ENCODE results near the gene GCLC.
A peak's percentile ranks its signal among the peaks of the same experiment; 100 is the strongest.
"Not testable (repeated sequence)": the region's sequence is repeated elsewhere in the genome, so short reads cannot be mapped to it uniquely, and the experiment has no call there.

Gene GCLC

DNA sequence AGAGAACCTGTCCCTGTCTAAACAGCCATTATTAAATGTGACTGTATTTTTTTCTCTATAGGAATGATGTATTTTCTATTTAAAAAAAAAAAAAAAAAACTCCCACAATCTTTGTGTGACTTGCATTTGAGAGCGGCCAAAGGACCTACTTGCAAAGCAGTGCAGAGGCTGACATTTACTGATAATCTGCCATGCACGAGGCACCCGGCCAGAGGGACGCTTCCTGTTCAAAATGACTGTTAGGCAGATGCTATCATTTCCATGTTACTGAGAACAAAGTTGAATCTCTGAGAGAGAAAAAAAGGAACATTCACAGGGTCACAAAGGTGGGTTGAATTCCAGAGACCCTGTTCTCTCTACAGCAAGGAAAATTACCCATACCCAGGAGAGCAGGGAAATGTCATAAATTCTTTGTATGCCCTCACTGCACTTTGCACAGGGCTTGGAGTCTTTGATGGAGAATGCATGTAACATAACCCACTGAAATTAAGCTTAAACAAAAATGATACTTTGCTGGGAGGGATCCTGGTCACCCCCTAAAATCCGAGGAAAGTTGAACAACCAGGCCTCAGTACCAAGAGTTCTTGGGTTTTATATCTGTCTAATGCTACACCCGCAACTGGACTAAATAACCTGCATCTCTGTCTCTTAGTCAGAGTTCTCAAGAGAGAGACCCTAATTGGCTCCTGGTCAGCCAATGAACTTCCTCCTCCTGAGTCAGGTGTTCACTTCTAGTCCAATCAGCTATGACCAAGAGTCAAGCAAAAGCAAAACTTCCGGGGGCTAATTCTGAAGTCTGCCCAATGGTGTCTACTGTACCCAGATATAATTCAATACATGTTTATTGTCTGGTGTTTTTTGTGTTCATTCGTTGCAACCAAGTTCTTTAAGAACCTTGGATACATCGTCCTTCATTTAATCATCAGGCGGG is 61.2 kb downstream of the GCLC start:
- H3K4me1 Mint-ChIP-seq: peaks cover 44% of the 10 kb centered on the region

DNA sequence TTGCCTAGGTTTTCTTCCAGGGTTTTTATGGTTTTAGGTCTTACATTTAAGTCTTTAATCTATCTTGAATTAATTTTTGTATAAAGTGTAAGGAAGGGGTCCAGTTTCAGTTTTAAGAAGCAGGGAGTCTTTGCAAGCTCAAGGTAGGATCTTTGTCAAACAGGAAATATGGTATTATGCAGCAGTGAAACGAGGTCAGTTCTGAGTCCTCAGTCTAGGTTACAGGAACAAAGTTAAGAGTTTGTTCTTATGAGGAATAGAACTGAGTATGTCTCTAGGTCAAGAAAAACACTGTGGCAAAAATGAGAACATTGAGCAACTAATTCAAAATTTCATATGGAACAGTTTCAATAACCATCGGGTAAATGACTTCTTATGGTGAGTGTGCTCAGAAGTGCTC is 63.6 kb downstream of the GCLC start:
- H3K27ac Mint-ChIP-seq: peak overlapping the region; percentile 59
- H3K4me1 Mint-ChIP-seq: peaks cover 40% of the 10 kb centered on the region
- H3K27me3 Mint-ChIP-seq: no peaks in the 10 kb centered on the region
- H3K36me3 Mint-ChIP-seq: peaks cover 1% of the 10 kb centered on the region
- peak overlapping the region; percentile 49 for H3K4me3 Mint-ChIP-seq
- ATAC-seq (ENCODE audit: low read depth) (peak; percentile 28), DNase-seq (ENCODE audit: low spot score in 2 of 2) (no peak)
- H3K9me3 Mint-ChIP-seq: peaks cover 1% of the 10 kb centered on the region

More for the DNA sequence above, 61.2 kb downstream of the GCLC start:
- Mint-ChIP-seq H3K9me3 (peaks cover 1% of the 10 kb centered on the region), H3K27ac (peak overlapping the region; percentile 84), H3K36me3 (no peaks in the 10 kb centered on the region), H3K27me3 (peaks cover 4% of the 10 kb centered on the region), H3K4me3 (peak overlapping the region; percentile 17)
- ATAC-seq (ENCODE audit: low read depth) (peak; percentile 33), DNase-seq (ENCODE audit: low spot score in 2 of 2) (no peak)

DNA sequence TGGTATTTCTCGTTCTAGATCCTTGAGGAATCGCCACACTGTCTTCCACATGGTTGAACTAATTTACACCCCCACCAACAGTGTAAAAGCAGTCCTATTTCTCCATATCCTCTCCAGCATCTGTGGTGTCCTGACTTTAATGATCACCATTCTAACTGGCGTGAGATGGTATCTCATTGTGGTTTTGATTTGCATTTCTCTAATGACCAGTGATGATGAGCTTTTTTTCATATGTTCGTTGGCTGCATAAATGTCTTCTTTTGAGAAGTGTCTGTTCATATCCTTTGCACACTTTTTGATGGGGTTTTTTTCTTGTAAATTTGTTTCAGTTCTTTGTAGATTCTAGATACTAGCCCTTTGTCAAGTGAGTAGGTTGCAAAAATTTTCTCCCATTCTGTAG is 64.1 kb downstream of the GCLC start:
- H3K27me3 Mint-ChIP-seq; H3K9me3 Mint-ChIP-seq; H3K36me3 Mint-ChIP-seq; ATAC-seq (ENCODE audit: low read depth); DNase-seq (ENCODE audit: low spot score in 2 of 2): not testable (repeated sequence)
- Mint-ChIP-seq H3K4me1 (peaks cover 40% of the 10 kb centered on the region), H3K4me3 (peak overlapping the region; percentile 49), H3K27ac (peak overlapping the region; percentile 59)

DNA sequence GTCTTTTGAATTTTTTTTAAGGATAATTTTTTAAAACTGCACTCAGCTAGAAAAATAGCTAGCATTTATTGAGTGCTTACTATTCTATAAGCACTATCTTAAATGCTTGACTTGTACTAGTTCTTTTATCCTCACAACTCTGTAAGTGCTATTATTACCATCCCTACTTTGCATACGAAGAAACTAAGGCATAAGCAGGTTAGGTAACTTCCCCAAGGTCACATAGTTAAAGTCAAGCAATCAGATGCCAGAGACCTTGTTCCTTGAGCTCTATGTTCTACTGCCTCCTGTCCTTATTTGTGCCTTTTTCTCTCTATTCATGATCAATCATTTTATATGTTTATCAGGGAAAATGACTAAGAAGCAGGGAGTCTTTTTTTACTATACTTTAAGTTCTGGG is 65.0 kb downstream of the GCLC start:
- Mint-ChIP-seq H3K4me3 (no peak overlapping the region), H3K36me3 (peaks cover 1% of the 10 kb centered on the region), H3K27ac (peak overlapping the region; percentile 59), H3K27me3 (no peaks in the 10 kb centered on the region), H3K4me1 (peaks cover 40% of the 10 kb centered on the region), H3K9me3 (peaks cover 1% of the 10 kb centered on the region)
- DNase-seq (ENCODE audit: low spot score in 2 of 2) (no peak), ATAC-seq (ENCODE audit: low read depth) (peak; percentile 70)

DNA sequence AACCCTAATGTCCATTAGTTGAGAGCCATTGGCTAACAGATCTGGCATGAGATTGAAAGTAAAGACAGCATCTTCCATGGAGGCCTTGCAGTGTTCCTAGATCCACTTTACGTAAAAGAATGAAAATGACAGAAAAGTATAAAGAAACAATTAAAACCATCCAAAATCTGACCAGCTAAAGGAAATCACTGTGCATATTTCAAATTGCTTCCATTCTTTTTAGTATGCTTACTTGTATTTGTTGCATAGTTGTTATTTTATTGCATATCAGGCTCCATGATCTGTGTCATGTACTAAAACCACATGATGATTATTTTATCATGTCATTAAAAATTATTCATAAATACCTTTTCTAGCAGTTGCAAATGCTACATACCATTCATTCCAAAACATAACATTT is 67.9 kb downstream of the GCLC start:
- Mint-ChIP-seq H3K27ac (no peak overlapping the region), H3K4me1 (peaks cover 22% of the 10 kb centered on the region), H3K9me3 (peaks cover 1% of the 10 kb centered on the region), H3K36me3 (peaks cover 1% of the 10 kb centered on the region), H3K27me3 (no peaks in the 10 kb centered on the region), H3K4me3 (no peak overlapping the region)
- DNase-seq (ENCODE audit: low spot score in 2 of 2): no peak
- ATAC-seq (ENCODE audit: low read depth): no peak

GRCh38 chr6:53474010-53474409 is 70.9 kb downstream of the GCLC start:
- H3K9me3 Mint-ChIP-seq: no peaks in the 10 kb centered on the region
- no peaks in the 10 kb centered on the region for H3K27me3 Mint-ChIP-seq

GRCh38 chr6:53469163-53469562 is 75.7 kb downstream of the GCLC start:
- Mint-ChIP-seq H3K9me3 (peaks cover 7% of the 10 kb centered on the region), H3K4me1 (peaks cover 23% of the 10 kb centered on the region), H3K4me3 (no peak overlapping the region), H3K36me3 (peaks cover 9% of the 10 kb centered on the region), H3K27me3 (no peaks in the 10 kb centered on the region), H3K27ac (no peak overlapping the region)
- ATAC-seq (ENCODE audit: low read depth) (no peak), DNase-seq (ENCODE audit: low spot score in 2 of 2) (no peak)

More at GRCh38 chr6:53474010-53474409, 70.9 kb downstream of the GCLC start:
- H3K4me1 Mint-ChIP-seq: peaks cover 3% of the 10 kb centered on the region
- ATAC-seq (ENCODE audit: low read depth): no peak
- no peak overlapping the region for H3K4me3 Mint-ChIP-seq
- peaks cover 1% of the 10 kb centered on the region for H3K36me3 Mint-ChIP-seq
- no peak for DNase-seq (ENCODE audit: low spot score in 2 of 2)
- H3K27ac Mint-ChIP-seq: no peak overlapping the region

DNA sequence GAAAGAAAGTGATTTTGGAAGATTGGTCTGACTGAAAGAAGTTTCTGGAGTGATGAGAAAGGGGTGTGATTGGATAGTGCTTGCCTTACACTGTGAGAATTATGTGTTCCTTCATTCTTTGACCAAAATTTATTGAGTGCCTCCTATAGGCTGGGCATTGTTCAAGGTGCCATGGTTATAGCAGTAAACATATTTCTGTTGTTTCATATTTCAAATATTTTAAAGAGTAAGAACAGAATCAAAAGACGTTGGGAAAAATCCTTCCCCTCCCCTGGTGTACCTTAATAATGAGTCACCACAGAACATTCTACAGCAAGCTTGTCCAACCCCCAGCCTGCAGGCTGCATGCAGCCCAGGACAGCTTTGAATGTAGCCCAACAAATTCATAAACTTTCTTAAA is 78.6 kb downstream of the GCLC start:
- Mint-ChIP-seq H3K36me3 (peaks cover 9% of the 10 kb centered on the region), H3K27ac (peak overlapping the region; percentile 98), H3K27me3 (no peaks in the 10 kb centered on the region), H3K9me3 (peaks cover 7% of the 10 kb centered on the region), H3K4me3 (no peak overlapping the region), H3K4me1 (peaks cover 36% of the 10 kb centered on the region)
- ATAC-seq (ENCODE audit: low read depth): no peak
- no peak for DNase-seq (ENCODE audit: low spot score in 2 of 2)

DNA sequence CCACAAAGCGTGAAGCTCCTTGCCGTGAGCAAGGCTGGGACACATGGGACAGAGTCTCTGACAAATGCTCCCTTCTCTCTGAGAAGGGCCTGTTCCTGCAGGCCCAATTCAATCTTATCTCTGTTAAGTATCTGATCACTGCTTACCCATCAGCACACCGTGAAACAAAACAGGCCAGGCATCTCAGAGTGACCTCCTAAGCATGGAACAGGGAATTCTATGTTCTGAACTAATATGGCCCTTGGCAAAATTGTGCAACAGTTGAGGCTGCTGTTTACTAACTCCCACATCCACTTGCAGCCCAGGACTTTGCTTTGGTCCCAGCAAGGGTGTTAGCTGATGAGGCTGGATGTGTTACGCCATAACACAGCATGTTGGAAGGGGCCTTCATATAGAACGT is 79.2 kb downstream of the GCLC start:
- peak overlapping the region; percentile 98 for H3K27ac Mint-ChIP-seq
- peaks cover 9% of the 10 kb centered on the region for H3K36me3 Mint-ChIP-seq
- no peaks in the 10 kb centered on the region for H3K27me3 Mint-ChIP-seq
- H3K9me3 Mint-ChIP-seq: peaks cover 7% of the 10 kb centered on the region
- H3K4me3 Mint-ChIP-seq: no peak overlapping the region
- ATAC-seq (ENCODE audit: low read depth): no peak
- no peak for DNase-seq (ENCODE audit: low spot score in 2 of 2)
- peaks cover 36% of the 10 kb centered on the region for H3K4me1 Mint-ChIP-seq

DNA sequence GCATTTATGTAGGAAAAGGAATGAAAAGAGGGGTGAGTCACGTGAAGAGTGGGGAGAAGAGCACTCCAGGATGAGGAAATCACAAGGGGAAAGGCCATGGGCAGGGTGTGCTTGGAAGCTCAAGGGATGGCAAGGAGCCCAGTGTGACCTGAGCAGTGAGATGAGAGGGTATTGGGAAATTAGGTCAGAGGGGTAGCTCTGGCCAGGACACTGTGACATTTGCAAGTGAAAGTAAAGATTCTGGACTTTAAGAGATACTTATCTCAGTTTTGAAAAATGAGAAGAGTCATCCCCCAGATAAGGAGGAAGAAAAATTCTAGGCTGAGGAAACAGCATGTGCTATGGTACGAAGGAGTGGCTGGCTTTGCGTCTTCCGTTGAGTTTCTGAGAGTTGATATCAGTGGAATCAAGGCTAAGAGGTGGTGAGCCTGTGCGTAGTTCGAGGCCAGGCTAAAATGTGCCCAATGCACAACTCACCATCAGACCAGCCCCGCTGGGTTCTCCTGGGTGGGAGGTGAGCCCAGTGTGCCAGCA is 79.9 kb downstream of the GCLC start:
- H3K9me3 Mint-ChIP-seq: peaks cover 7% of the 10 kb centered on the region
- peaks cover 9% of the 10 kb centered on the region for H3K36me3 Mint-ChIP-seq
- no peak overlapping the region for H3K4me3 Mint-ChIP-seq
- peak overlapping the region; percentile 98 for H3K27ac Mint-ChIP-seq
- DNase-seq (ENCODE audit: low spot score in 2 of 2) (no peak), ATAC-seq (ENCODE audit: low read depth) (no peak)
- peaks cover 35% of the 10 kb centered on the region for H3K4me1 Mint-ChIP-seq
- no peaks in the 10 kb centered on the region for H3K27me3 Mint-ChIP-seq

DNA sequence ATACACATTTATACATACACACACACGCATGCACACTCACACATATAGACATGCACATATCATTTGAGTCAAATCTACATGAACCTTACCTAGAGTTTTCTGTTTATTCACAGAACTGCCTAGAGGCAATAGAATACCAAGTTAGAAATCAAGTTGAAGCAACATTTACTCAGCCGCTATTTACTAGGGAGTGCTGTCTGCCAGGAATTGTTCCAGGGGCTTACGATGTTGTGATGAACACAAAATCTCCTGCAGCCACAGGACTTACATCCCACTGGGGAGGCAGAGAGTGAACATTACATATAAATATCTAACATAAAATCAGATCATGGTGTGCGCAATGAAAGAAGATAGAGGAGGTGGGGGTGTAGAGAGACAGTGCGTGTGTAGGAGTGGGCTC is 80.4 kb downstream of the GCLC start:
- Mint-ChIP-seq H3K4me1 (peaks cover 35% of the 10 kb centered on the region), H3K4me3 (no peak overlapping the region), H3K9me3 (peaks cover 7% of the 10 kb centered on the region), H3K27me3 (no peaks in the 10 kb centered on the region), H3K27ac (peak overlapping the region; percentile 98), H3K36me3 (peaks cover 9% of the 10 kb centered on the region)
- no peak for DNase-seq (ENCODE audit: low spot score in 2 of 2)
- ATAC-seq (ENCODE audit: low read depth): no peak

- peak; percentile 72 for ATAC-seq (ENCODE audit: low read depth)
- H3K36me3 Mint-ChIP-seq: peaks cover 5% of the 10 kb centered on the region
- H3K27me3 Mint-ChIP-seq: no peaks in the 10 kb centered on the region
- peaks cover 52% of the 10 kb centered on the region for H3K4me1 Mint-ChIP-seq
- peak overlapping the region; percentile 65 for H3K4me3 Mint-ChIP-seq
- H3K27ac Mint-ChIP-seq: peak overlapping the region; percentile 98
- peak in 1 of 2 donors; percentile 22 for DNase-seq (ENCODE audit: low spot score in 2 of 2)
- H3K9me3 Mint-ChIP-seq: peaks cover 3% of the 10 kb centered on the region
Measured at GRCh38 chr6:53461696-53462095, 83.2 kb downstream of the GCLC start.

DNA sequence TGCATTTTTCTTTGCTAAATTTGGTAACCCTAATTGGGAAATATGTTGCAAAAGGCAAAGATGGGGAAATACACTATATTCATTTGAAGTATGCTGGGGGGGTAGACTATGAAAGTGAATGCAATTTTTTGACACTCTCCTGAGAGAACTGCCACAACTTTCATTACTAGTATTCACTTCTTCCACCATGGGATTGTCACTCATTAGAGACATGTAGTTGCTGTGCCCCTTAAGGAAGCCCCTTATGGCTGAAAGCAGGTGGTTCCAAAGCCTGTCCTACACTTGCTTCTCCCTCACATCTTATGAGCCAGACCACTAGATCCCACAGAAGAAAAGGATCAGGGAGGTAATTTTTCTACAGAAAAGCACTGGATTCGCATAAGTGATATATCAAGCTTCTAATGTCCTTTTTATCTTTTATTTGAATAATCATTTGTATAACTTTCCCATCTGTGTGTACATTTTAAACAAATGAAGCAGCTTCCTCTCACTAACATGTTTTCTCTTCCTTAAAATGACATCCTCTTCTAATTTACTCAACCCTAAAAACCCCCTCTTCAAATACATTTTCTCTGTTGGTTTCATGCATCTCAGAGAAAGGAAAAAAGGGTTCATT is 83.8 kb downstream of the GCLC start:
- peaks cover 8% of the 10 kb centered on the region for H3K36me3 Mint-ChIP-seq
- ATAC-seq (ENCODE audit: low read depth) (peak; percentile 83), DNase-seq (ENCODE audit: low spot score in 2 of 2) (peak in 1 of 2 donors; percentile 21)
- peaks cover 3% of the 10 kb centered on the region for H3K9me3 Mint-ChIP-seq
- H3K27me3 Mint-ChIP-seq: no peaks in the 10 kb centered on the region
- peak overlapping the region; percentile 98 for H3K27ac Mint-ChIP-seq
- H3K4me1 Mint-ChIP-seq: peaks cover 54% of the 10 kb centered on the region
- H3K4me3 Mint-ChIP-seq: peak overlapping the region; percentile 16
